ENCODE data around the gene SCML2. TPM values are rescaled to one million over a fixed set of nuclear protein-coding genes. Genes with fewer than 3 reads are reported as not detected.

SCML2 gene
- total and polyA plus RNA-seq, 2 of the 8 experiments (the other 6 are each of a cell fraction or from before 2014, with no cell fraction given): 14.6 to 18.9 TPM

- H2BK120ac ChIP-seq (replicated peaks; ENCODE audit: low read depth, low read length): no peak overlapping the region
- no peaks in the 10 kb centered on the region for H3K9me3 ChIP-seq (ENCODE audit: insufficient read depth in 2 of 2, low read depth in 1 of 2, low read length in 1 of 2)
- H3K4ac ChIP-seq (replicated peaks; ENCODE audit: insufficient read length, low read depth, low read length): no peak overlapping the region
- no peaks in the 10 kb centered on the region for H3K23me2 ChIP-seq (ENCODE audit: low read depth, low read length)
- peaks cover 0 to 4% (median under 1%) of the 10 kb centered on the region in 4 experiments; a peak in 2 of 7 replicates for H3K4me1 ChIP-seq (replicated peaks in 1 of 4; ENCODE audit: control insufficient read depth in 3 of 4, insufficient read depth in 4 of 4, low read length in 3 of 4)
- no peak overlapping the region for H3K23ac ChIP-seq (ENCODE audit: insufficient read length)
- no peak overlapping the region for H3K18ac ChIP-seq (ENCODE audit: extremely low read depth, low read length)
- no peak overlapping the region for H2BK15ac ChIP-seq (ENCODE audit: low read length)
- H4K8ac ChIP-seq (ENCODE audit: extremely low read depth, insufficient read depth, low read length): no peak overlapping the region; the same call in 1 of the 2 replicates
- no peak overlapping the region for H3K27ac ChIP-seq (ENCODE audit: low read depth, low read length)
- no peak overlapping the region for H4K5ac ChIP-seq (ENCODE audit: insufficient read length, low read depth, low read length)
- H2AK5ac ChIP-seq (ENCODE audit: low read depth, low read length): no peak overlapping the region
- peak overlapping the region in 1 of 4 experiments; percentile 55; a peak in 2 of 7 replicates for H3K9ac ChIP-seq (replicated peaks in 1 of 4; ENCODE audit: extremely low read depth in 1 of 4, low read depth in 3 of 4, low read length in 3 of 4)
- peaks cover 0 to 2% of the 10 kb centered on the region in 2 experiments for H4K20me1 ChIP-seq (replicated peaks in 1 of 2; ENCODE audit: control insufficient read depth in 1 of 2, insufficient read depth in 2 of 2, low read length in 2 of 2)
- no peak overlapping the region for H3K56ac ChIP-seq (replicated peaks; ENCODE audit: insufficient read length, low read depth, low read length)
- 0% methylated on average over 14 of the region's 50 CpGs; no CpG with 5 or more reads in 1 of the 2 experiments for WGBS, 2 experiments (ENCODE audit: extremely low coverage in 1 of 2, insufficient coverage in 1 of 2, insufficient read length in 1 of 2, insufficient replicate concordance in 2 of 2, low coverage in 1 of 2, low lambda C conversion rate in 2 of 2, missing lambda C conversion rate in 1 of 2)
- H4K91ac ChIP-seq (replicated peaks; ENCODE audit: insufficient read length, low read length): no peak overlapping the region
- H2BK5ac ChIP-seq (ENCODE audit: low read depth, low read length): no peak overlapping the region
- no peak overlapping the region for H3K14ac ChIP-seq (ENCODE audit: insufficient read length)
- peaks cover 0 to 12% (median 7%) of the 10 kb centered on the region in 4 experiments; a peak in 5 of 7 replicates for H3K27me3 ChIP-seq (replicated peaks in 1 of 4; ENCODE audit: control insufficient read depth in 3 of 4, extremely low read depth in 1 of 4, insufficient read depth in 3 of 4, low read length in 3 of 4)
- no peaks in the 10 kb centered on the region for H3K79me1 ChIP-seq (ENCODE audit: low read depth, low read length)
- CTCF ChIA-PET (ENCODE audit: partially characterized antibody): no interaction called here
- no peak for FAIRE-seq
- H3K36me3 ChIP-seq (ENCODE audit: control insufficient read depth in 2 of 4, insufficient read depth in 4 of 4, low read length in 3 of 4): no peaks in the 10 kb centered on the region
- no peak overlapping the region for H2BK12ac ChIP-seq (ENCODE audit: low read depth, low read length)
- no peak overlapping the region for H2AFZ ChIP-seq (ENCODE audit: low read length)
- peaks cover 0 to 19% of the 10 kb centered on the region in 2 experiments; a peak in 2 of 4 replicates for H3K79me2 ChIP-seq (ENCODE audit: control insufficient read depth in 1 of 2, insufficient read depth in 2 of 2, low read length in 2 of 2)
- DNase-seq (ENCODE audit: low read depth in 1 of 2, low spot score in 2 of 2): peak in 1 of 2 experiments; percentile 54
- no peak overlapping the region for H2BK20ac ChIP-seq (ENCODE audit: low read length)
- peak overlapping the region; percentile 35 to 64 (median 50) for H3K4me3 ChIP-seq (ENCODE audit: extremely low read depth in 1 of 4, insufficient read depth in 2 of 4, low read depth in 3 of 4, low read length in 4 of 4)
- POLR2A ChIA-PET (ENCODE audit: partially characterized antibody): interaction anchor here (1.1 to 1.5 kb wide), 3 partner anchors 9 to 64 kb away, joined by 3 to 6 read pairs (median 3); no protein-coding TSS in a partner anchor
- peak overlapping the region; percentile 53 to 64 for H3K4me2 ChIP-seq (ENCODE audit: insufficient read depth in 1 of 2, low read depth in 2 of 2, low read length in 2 of 2)
- peak in 2 of 3 experiments; percentile 4 to 6; a peak in 2 of 4 replicates for TF ChIP-seq CTCF (IDR thresholded peaks at IDR 0.05; ENCODE audit: control extremely low read depth in 1 of 3, insufficient read depth in 1 of 3, low read depth in 1 of 3, low read length in 3 of 3)
- TF ChIP-seq TEAD4 (IDR thresholded peaks at IDR 0.05; ENCODE audit: low read depth, low read length): no peak
- TF ChIP-seq NANOG (IDR thresholded peaks at IDR 0.05; ENCODE audit: insufficient read depth, low read depth, low read length, poor library complexity, severe bottlenecking): no peak
- peak; percentile 55 for TF ChIP-seq KDM4A (IDR thresholded peaks at IDR 0.05; ENCODE audit: low read depth, low read length, severe bottlenecking)
- no peak for TF ChIP-seq SP2 (IDR thresholded peaks at IDR 0.05; ENCODE audit: low read length)
- no peak for TF ChIP-seq KDM5A (IDR thresholded peaks at IDR 0.05; ENCODE audit: low read length)
- TF ChIP-seq TAF1 (IDR thresholded peaks at IDR 0.05; ENCODE audit: low read depth, low read length): no peak
- TF ChIP-seq CBX8 (IDR thresholded peaks at IDR 0.05; ENCODE audit: borderline replicate concordance, low read depth, low read length): no peak
- TF ChIP-seq MAX (IDR thresholded peaks at IDR 0.05): peak; percentile 65; the same call in 1 of the 2 replicates
- TF ChIP-seq RAD21 (IDR thresholded peaks at IDR 0.05 in 1 of 2, conservative IDR thresholded peaks at IDR 0.05 in 1 of 2; ENCODE audit: low read depth in 2 of 2, low read length in 2 of 2): no peak
These were observed 538 bp downstream of the SCML2 start for GRCh38 chrX:18353931-18354368.
